Germinal center (tissue), 1 donor: ENCODE measurements around the gene BLACAT1.

Experiments used
- DNase-seq: peaks from one replicate; pipeline ENCODE4 v3.0.0; 2012; ENCODE audit warnings: mixed read lengths, low spot score

The BLACAT1 gene

GRCh38 chr1:205456868-205457745, 1.3 kb upstream of the BLACAT1 start:
- DNase-seq, result no peak

GRCh38 chr1:205456383-205456867, 580 bp upstream of the BLACAT1 start:
- no peak for DNase-seq

- DNase-seq, result no peak
These were observed 926 bp downstream of the BLACAT1 start for GRCh38 chr1:205454903-205455335.

DNA sequence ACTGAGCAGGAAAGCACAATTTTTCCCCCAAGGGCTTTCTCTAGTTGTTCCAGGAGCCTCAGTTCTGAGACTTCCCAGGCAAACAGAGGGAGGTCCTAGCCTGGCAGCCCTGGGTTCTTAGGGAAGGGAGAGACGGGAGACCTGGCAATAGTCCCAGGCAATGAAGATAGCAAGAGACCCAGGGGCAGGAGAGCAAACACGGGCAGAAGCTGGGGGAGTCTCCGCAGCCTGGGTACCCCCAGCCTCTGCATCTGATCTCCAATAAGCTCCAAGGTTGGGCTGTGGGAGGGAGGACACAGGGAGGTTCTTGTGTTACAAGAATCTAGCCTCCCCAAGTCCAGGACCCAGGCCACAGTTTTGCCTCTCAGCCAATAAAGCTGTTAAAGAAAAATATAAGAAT, 2.4 kb downstream of the BLACAT1 start:
- no peak for DNase-seq

GRCh38 chr1:205452933-205453332, 2.9 kb downstream of the BLACAT1 start:
- DNase-seq, result no peak

DNA sequence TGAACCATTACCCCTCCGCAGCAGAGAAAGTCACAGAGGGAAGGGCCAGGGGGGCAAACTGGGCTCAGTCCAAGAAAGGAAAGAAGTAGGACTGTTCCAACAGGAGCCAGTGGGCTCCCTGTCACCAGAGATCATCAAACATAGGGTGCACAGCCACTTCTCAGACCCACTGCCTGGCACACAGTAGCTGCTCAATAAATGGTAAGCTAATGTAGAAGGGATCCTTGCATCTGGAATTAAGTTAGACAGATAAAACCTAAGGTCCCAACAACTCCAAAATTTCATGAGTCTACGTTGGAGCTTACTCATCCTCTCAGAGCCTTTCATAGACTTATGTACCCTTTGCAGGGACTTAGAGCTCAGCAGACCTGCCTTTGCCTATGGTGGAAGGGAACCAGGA, 3.5 kb downstream of the BLACAT1 start:
- no peak for DNase-seq

DNA sequence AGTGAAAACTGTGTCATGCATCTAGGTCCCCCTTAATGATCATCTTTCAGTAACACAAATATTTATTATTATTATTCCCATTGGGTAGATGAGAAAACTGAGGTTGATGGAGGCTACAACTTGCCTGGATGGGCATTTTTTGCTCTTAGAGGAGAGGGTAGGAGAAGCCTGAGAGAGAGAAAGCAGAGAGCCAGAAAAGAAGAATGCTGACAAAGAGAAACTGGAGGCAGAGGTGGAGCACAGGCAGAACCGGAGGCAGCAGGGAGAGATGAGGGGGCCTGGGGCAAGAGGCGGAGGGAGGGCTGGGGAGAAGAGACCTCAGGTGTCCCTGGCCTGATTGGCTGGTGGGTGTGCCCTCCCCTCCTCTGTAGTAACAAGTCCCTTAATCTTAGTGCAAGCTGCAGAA, 4.1 kb downstream of the BLACAT1 start:
- no peak for DNase-seq

DNA sequence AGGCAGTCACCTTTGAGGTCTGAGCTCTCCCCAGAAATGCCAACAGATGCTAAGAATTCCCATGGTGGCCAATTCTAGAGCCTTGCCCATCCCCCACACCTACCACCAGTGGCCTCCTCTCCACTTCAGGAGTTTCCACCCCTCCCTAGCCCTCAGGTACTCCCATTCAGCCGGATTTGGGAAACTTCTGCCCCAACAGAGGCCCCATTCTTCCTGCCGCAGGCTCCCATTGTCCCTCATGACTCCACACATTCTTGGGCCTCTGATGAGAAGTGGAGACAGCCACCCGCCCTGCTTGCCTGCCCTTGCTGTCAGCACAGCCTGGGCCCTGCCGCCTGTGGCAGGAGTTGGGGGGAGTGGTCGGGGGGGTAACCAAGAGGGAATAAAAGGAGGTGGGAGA, 4.6 kb downstream of the BLACAT1 start:
- no peak for DNase-seq

GRCh38 chr1:205450448-205450847, 5.4 kb downstream of the BLACAT1 start:
- DNase-seq, result no peak

- DNase-seq, result no peak
These were observed 5.9 kb downstream of the BLACAT1 start for GRCh38 chr1:205449750-205450443.

- no peak for DNase-seq
These were observed 6.5 kb downstream of the BLACAT1 start for GRCh38 chr1:205449254-205449749.

DNA sequence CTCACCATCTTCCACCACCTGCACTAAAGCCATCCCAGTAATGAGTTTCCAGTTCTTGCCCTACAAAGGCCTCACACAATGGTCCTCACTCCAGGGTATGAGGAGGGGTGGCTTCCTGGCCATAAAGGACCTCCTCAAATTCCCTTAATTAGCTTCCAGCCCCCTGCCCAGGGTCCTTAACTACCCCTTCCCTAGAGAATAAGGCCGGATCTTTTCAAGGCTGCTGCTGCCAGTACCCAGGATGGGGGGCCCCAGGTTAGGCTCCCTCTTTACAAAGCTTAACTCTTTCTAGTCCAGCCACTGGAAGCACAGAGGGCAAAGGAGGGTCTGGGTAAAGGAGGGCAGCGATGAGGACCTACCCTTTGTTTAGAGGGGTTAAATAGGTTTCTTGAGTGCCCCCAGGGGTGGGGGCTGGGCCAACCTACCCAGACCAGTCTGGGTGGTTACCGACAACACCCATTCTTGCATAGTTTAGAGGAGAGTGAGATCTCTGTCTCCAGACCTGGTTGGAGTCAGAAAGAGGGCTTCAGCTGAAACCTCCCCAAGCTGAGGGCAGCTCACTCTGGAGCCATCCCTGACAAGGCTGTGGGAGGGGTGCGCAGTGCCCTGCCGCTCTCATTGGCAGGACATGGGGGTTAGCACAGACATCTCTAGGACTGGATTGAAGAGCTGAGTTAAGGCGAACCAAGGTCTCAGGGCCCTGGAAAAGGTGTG, 7.1 kb downstream of the BLACAT1 start:
- no peak for DNase-seq

- DNase-seq, result no peak
These were observed 8.1 kb downstream of the BLACAT1 start for GRCh38 chr1:205447457-205448341.

DNA sequence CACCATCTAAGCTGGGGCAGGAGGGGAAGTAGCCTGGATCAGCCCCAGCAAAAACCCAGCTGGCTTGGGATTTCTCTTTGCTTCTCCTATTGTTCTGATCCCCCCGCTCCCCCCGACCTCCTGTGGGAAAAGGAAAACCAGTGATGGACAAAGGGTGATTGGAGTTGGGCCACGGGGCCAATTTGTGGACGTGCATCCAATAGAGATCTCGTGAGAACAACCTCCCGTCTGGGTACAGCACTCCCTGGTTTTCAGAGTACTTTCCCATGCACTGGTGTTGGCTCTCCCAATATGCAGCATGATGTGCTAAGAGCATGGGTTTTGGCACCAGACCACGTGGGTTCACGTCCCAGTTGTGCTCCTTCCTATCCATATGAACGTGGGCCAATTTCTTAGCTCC, 9.0 kb downstream of the BLACAT1 start:
- no peak for DNase-seq

GRCh38 chr1:205445646-205445935, 10.3 kb downstream of the BLACAT1 start:
- DNase-seq, result no peak

DNA sequence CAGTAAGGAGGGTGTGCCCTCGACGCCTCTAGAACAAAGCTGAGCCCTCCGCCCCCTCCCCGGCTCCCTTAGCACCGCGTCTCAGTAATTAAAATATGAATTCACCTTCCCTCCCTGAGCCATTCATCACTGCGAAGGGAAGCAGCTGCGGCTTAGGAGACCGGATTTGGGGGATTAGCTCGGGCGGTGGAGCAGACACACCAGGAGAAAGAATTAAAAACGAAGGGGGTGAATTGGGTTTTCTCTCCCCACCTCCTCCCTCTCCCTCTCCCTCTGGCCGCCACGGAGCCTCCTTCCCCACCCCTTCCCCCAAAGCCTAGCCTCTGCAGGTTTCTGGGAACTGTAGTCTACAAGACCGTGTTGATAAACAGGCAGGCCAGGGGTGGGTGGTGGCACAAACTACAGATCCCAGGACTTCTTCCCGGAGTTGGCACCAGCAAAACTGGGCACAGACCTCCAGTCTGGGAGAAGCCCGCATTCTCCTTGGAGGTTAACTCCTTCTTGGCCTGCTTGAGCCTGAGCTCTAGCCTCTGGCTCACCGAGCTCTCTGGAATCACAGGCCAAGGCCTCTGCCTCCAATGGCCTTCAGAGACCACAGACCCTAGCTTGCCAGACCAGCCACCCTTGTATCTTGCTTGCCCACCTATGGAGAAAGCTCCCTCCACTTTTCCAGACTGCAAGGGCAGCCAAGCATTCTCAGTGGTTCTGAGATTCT, 10.8 kb downstream of the BLACAT1 start:
- no peak for DNase-seq

- no peak for DNase-seq
These were observed 11.4 kb downstream of the BLACAT1 start for GRCh38 chr1:205444300-205444930.

GRCh38 chr1:205443585-205444299, 12.1 kb downstream of the BLACAT1 start:
- DNase-seq, result no peak

DNA sequence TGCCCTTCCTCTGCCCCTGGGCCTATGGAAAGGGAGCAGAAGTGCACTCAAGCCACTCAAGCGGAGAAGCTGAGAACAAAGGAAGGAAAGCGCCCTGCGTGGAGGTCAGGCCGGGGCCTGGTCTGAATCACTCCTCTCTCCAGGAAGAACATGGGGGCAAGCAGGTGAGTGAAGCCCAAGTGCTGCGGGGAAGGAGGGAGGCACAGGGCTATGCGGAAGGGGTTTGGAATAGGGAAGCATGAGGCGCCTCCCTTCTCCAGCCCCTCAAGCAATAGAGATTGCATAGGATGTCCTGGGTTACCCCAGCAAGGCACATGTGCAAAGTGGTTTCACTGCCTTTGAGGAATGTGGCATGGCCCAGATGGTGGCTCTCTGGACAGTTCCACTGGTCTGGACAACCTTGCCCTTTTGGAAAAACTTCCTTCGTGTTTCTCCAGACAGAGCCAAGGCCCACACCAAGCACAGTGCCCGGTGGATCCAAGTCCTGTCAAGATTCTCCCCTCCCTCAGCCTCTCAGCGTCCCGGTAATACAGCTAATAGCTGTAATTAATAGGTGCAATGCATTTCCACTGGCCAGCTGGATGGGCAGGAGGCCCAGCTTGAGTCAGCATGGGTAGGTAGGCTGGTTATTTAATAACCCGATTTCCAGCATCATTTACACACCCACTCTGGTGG, 13.7 kb downstream of the BLACAT1 start:
- no peak for DNase-seq
